ENCODE results near the gene RAD51D.
A peak's percentile ranks its signal among the peaks of the same experiment; 100 is the strongest.
"Not testable (repeated sequence)": the region's sequence is repeated elsewhere in the genome, so short reads cannot be mapped to it uniquely, and the experiment has no call there.

RAD51D gene

GRCh38 chr17:35141681-35142466 lies 22.2 kb upstream of the RAD51D start, which contains the start of gene NLE1:
Gene NLE1 (minus strand): TSS chr17:35142303. CDS start chr17:35142275, 28 bp downstream.
- peak; percentile 76 for DNase-seq

- no peak for DNase-seq
Measured at GRCh38 chr17:35138218-35138617, 18.6 kb upstream of the RAD51D start.

GRCh38 chr17:35135322-35135721 lies 15.7 kb upstream of the RAD51D start:
- DNase-seq: no peak

GRCh38 chr17:35132816-35133550 lies 13.3 kb upstream of the RAD51D start:
- DNase-seq: no peak

- DNase-seq: no peak
Measured at GRCh38 chr17:35132099-35132498, 12.4 kb upstream of the RAD51D start.

GRCh38 chr17:35130392-35130791 lies 10.7 kb upstream of the RAD51D start:
- no peak for DNase-seq

- DNase-seq: no peak
Measured at GRCh38 chr17:35129973-35130351, 10.3 kb upstream of the RAD51D start.

GRCh38 chr17:35129154-35129972 lies 9.7 kb upstream of the RAD51D start:
- no peak for DNase-seq

- DNase-seq: no peak
Measured at GRCh38 chr17:35127751-35128514, 8.3 kb upstream of the RAD51D start.

- DNase-seq: no peak
Measured at GRCh38 chr17:35121315-35121714, 1.7 kb upstream of the RAD51D start, which contains the start of gene FNDC8. Gene FNDC8 (plus strand): TSS chr17:35121615. CDS start chr17:35121694, 79 bp downstream.

- no peak for DNase-seq
Measured at GRCh38 chr17:35117984-35118383, 1.7 kb downstream of the RAD51D start.

GRCh38 chr17:35116845-35117244 lies 2.8 kb downstream of the RAD51D start:
- DNase-seq: no peak

- DNase-seq: not testable (repeated sequence)
Measured at GRCh38 chr17:35110791-35111190, 8.9 kb downstream of the RAD51D start.

- no peak for DNase-seq
Measured at GRCh38 chr17:35104844-35105450, 14.7 kb downstream of the RAD51D start.

- DNase-seq: no peak
Measured at GRCh38 chr17:35103271-35103670, 16.4 kb downstream of the RAD51D start.

GRCh38 chr17:35101725-35102124 lies 17.9 kb downstream of the RAD51D start:
- no peak for DNase-seq

GRCh38 chr17:35101036-35101435 lies 18.6 kb downstream of the RAD51D start:
- DNase-seq: no peak

GRCh38 chr17:35099908-35100307 lies 19.8 kb downstream of the RAD51D start:
- DNase-seq: no peak

GRCh38 chr17:35097776-35098175 lies 21.9 kb downstream of the RAD51D start:
- DNase-seq: no peak

GRCh38 chr17:35095741-35096140 lies 23.9 kb downstream of the RAD51D start:
- DNase-seq: no peak

- DNase-seq: no peak
Measured at GRCh38 chr17:35094902-35095301, 24.8 kb downstream of the RAD51D start.

- DNase-seq: not testable (repeated sequence)
Measured at GRCh38 chr17:35090707-35091106, 29.0 kb downstream of the RAD51D start.

All from effector CD8-positive, alpha-beta T cell (primary cell).